HG03439 (cell line): ENCODE results near the gene NDE1.
A peak's percentile ranks its signal among the peaks of the same experiment; 100 is the strongest.
"Not testable (repeated sequence)": the region's sequence is repeated elsewhere in the genome, so short reads cannot be mapped to it uniquely, and the experiment has no call there.

Source experiments
- ATAC-seq: cut with Tn5 transposase; IDR thresholded peaks from one replicate; pipeline ENCODE4 v1.9.1; 2021; ENCODE audit warnings: mild to moderate bottlenecking, moderate library complexity; ENCODE audit not compliant: unreplicated experiment

Gene NDE1

GRCh38 chr16:15649727-15650018, 372 bp upstream of the NDE1 start:
- ATAC-seq: no peak

GRCh38 chr16:15650698-15651171, 690 bp downstream of the NDE1 start:
- peak; percentile 14 for ATAC-seq

GRCh38 chr16:15652293-15653001, 2.4 kb downstream of the NDE1 start:
- ATAC-seq: no peak

- ATAC-seq: no peak
Measured at GRCh38 chr16:15653227-15653626, 3.2 kb downstream of the NDE1 start.

- no peak for ATAC-seq
Measured at GRCh38 chr16:15654591-15654990, 4.5 kb downstream of the NDE1 start.

GRCh38 chr16:15655561-15655960, 5.5 kb downstream of the NDE1 start:
- ATAC-seq: not testable (repeated sequence)

GRCh38 chr16:15658149-15658548, 8.1 kb downstream of the NDE1 start:
- ATAC-seq: no peak

GRCh38 chr16:15658556-15658955, 8.5 kb downstream of the NDE1 start:
- ATAC-seq: no peak

GRCh38 chr16:15660203-15660601, 10.2 kb downstream of the NDE1 start:
- no peak for ATAC-seq

GRCh38 chr16:15665107-15665506, 15.1 kb downstream of the NDE1 start:
- no peak for ATAC-seq

GRCh38 chr16:15667091-15667742, 17.2 kb downstream of the NDE1 start:
- ATAC-seq: no peak

- no peak for ATAC-seq
Measured at GRCh38 chr16:15671530-15672117, 21.6 kb downstream of the NDE1 start.

GRCh38 chr16:15672127-15672513, 22.1 kb downstream of the NDE1 start:
- not testable (repeated sequence) for ATAC-seq

- no peak for ATAC-seq
Measured at GRCh38 chr16:15672514-15673167, 22.6 kb downstream of the NDE1 start.

GRCh38 chr16:15674571-15674970, 24.5 kb downstream of the NDE1 start:
- no peak for ATAC-seq

- ATAC-seq: no peak
Measured at GRCh38 chr16:15676506-15676905, 26.5 kb downstream of the NDE1 start.

- ATAC-seq: no peak
Measured at GRCh38 chr16:15677447-15677846, 27.4 kb downstream of the NDE1 start.

GRCh38 chr16:15682105-15682570, 32.1 kb downstream of the NDE1 start:
- no peak for ATAC-seq

GRCh38 chr16:15686287-15686686, 36.2 kb downstream of the NDE1 start:
- ATAC-seq: no peak

- ATAC-seq: no peak
Measured at GRCh38 chr16:15689290-15689689, 39.2 kb downstream of the NDE1 start.

- no peak for ATAC-seq
Measured at GRCh38 chr16:15690296-15690695, 40.3 kb downstream of the NDE1 start.

GRCh38 chr16:15691046-15691445, 41.0 kb downstream of the NDE1 start:
- no peak for ATAC-seq
